ENCODE data around the gene NSL1. TPM values are rescaled to one million over a fixed set of nuclear protein-coding genes. Genes with fewer than 3 reads are reported as not detected.

Gene NSL1
- polyA plus RNA-seq, result 35.3 and 47.9 TPM in 2 replicates

DNA sequence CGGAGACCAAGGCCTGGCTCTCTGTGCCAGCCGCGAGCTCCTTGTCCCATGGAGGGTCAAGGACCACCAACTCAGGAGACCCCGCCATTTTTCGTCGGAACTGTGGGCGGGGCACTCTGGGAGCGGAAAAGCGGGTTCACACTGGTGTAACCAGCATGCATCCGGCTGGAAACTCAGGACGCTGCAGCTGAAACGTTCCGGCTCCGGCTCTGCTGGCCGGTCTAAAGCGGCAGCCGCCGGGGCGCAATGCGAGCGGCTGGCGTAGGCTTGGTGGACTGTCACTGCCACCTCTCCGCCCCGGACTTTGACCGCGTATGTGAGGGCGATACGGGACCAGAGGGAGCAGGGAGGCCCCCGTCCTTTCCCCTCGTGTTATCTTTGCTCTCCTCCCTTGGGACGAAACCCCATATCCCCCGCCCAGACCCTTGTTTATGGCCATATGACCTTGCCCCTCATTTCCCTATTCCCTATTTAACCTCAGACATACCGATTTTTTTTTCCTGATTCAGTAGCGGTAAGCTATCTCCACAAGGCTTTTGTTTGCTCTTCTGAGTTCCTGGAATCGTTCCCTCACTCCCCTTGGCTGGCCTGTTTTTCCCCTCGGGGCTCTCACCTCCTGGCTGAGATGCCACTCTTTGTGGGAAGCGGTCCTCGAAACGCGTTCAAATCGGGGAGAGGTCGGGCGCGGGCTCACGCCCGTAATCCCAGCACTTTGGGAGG is at the start of gene NSL1, which contains the start of gene TATDN3:
NSL1 (minus strand) TSS at position 102 of the 720 bp plus-strand sequence; CDS start at position 88, 14 bp downstream.
TATDN3 (plus strand) TSS at position 219 of the 720 bp plus-strand sequence; CDS start at position 247, 28 bp downstream.

GRCh38 chr1:212699625-212700222 is 91.9 kb downstream of the NSL1 start, which contains the start of gene BATF3:
Gene BATF3, minus strand, starts transcription at chr1:212699840. Its CDS starts 78 bp downstream, at chr1:212699762.

Other genes starting within 250 kb of the NSL1 start
- 1.0 and 1.6 TPM in 2 replicates for gene ATF3, start 183.0 kb downstream of the NSL1 start, polyA plus RNA-seq
- gene BATF3, start 91.9 kb downstream of the NSL1 start, polyA plus RNA-seq, result 17.6 and 18.0 TPM in 2 replicates
- gene TATDN3, start 117 bp upstream of the NSL1 start, polyA plus RNA-seq, result 21.8 and 25.3 TPM in 2 replicates
- 1.7 TPM in 1 of 2 replicates, not detected in the other for gene SPATA45, start 55.9 kb upstream of the NSL1 start, polyA plus RNA-seq
- gene FLVCR1, start 66.5 kb upstream of the NSL1 start, polyA plus RNA-seq, result 18.3 and 32.9 TPM in 2 replicates
- 1.1 and 1.6 TPM in 2 replicates for gene VASH2, start 158.8 kb upstream of the NSL1 start, polyA plus RNA-seq
- 13.5 and 20.6 TPM in 2 replicates for gene ANGEL2, start 224.1 kb upstream of the NSL1 start, polyA plus RNA-seq

All from Purkinje cell (primary cell).